K562 (cell line): ENCODE data around the gene SH3BGRL3. TPM values are rescaled to one million over a fixed set of nuclear protein-coding genes. Genes with fewer than 3 reads are reported as not detected.

Source experiments
- EHMT2 ChIP-seq: fragments of 450-650 bp; IDR thresholded peaks from 2 replicates; pipeline ENCODE4 v1.6.1; 2018; ENCODE audit warnings: antibody characterized with exemption
- HMGN3 ChIP-seq: IDR thresholded peaks from 2 replicates; pipeline ENCODE4 v1.6.1; 2011; ENCODE audit warnings: borderline replicate concordance, low read depth, mild to moderate bottlenecking, mixed read lengths, low read length; ENCODE audit not compliant: insufficient read length; ENCODE audit errors: extremely low read depth
- MAZ ChIP-seq, 2 experiments: fragments of 450-650 bp in 1 of 2; sonication (generic) in 1 of 2; formaldehyde crosslinking; IDR thresholded peaks in 1 of 2; conservative IDR thresholded peaks in 1 of 2; 2 replicates each; pipeline versions ENCODE4 v1.4.0 to v1.5.0; 2020; ENCODE audit warnings: mild to moderate bottlenecking in 1 of 2, missing genetic modification reagents in 1 of 2
- MCM2 ChIP-seq: fragments of 450-650 bp; IDR thresholded peaks from 2 replicates; pipeline ENCODE4 v1.6.1; 2017; ENCODE audit warnings: low read depth, mild to moderate bottlenecking
- POLR2B ChIP-seq: fragments of 450-650 bp; IDR thresholded peaks from 2 replicates; pipeline ENCODE4 v1.6.1; 2018; ENCODE audit warnings: low read depth; ENCODE audit not compliant: partially characterized antibody
- REST ChIP-seq, 2 experiments: fragments of 450-650 bp; formaldehyde crosslinking in 1 of 2; IDR thresholded peaks; 2 replicates each; pipeline versions ENCODE4 v1.4.0 to v1.6.1; 2014 to 2020; ENCODE audit warnings: mild to moderate bottlenecking in 2 of 2, borderline replicate concordance in 1 of 2, low read depth in 1 of 2
- SAP30 ChIP-seq: fragments of 200-600 bp; sonication (generic); IDR thresholded peaks from 2 replicates; pipeline ENCODE4 v1.6.1; 2012; ENCODE audit warnings: borderline replicate concordance, low read depth, mild to moderate bottlenecking, moderate library complexity, low read length, control low read depth, inconsistent platforms; ENCODE audit not compliant: insufficient read depth, poor library complexity, severe bottlenecking
- YY1 ChIP-seq, 3 experiments: IDR thresholded peaks; 2 replicates each; pipeline ENCODE4 v1.6.1; 2011; ENCODE audit warnings: low read length in 2 of 3, mild to moderate bottlenecking in 2 of 3, moderate library complexity in 2 of 3, borderline replicate concordance in 1 of 3, control low read depth in 1 of 3, low read depth in 1 of 3; ENCODE audit not compliant: insufficient read depth in 3 of 3, insufficient replicate concordance in 2 of 3, control insufficient read depth in 1 of 3, insufficient read length in 1 of 3; ENCODE audit errors: extremely low read depth in 1 of 3
- ZFX ChIP-seq: sonication (generic); formaldehyde crosslinking; IDR thresholded peaks from 2 replicates; pipeline ENCODE4 v1.8.0; 2022; ENCODE audit warnings: mild to moderate bottlenecking, missing genetic modification reagents, moderate library complexity
- ZNF431 ChIP-seq: sonication (generic); formaldehyde crosslinking; IDR thresholded peaks from 2 replicates; pipeline ENCODE4 v1.8.0; 2022; ENCODE audit warnings: mild to moderate bottlenecking, missing genetic modification reagents
- polyA plus RNA-seq, 8 experiments: library from polyadenylated mRNA; depleted of rRNA in 4 of 8; stranded (reverse) in 5 of 8; unstranded in 3 of 8; fragments of >200 nt; fragmentation: Nextera tagmentation in 2 of 8; fragmentation: Illumina TruSeq in 1 of 8; extraction: Ambion mirVana in 2 of 8; extraction: Trizol in 1 of 8; gene quantifications; 2 replicates each; pipeline versions ENCODE4 v1.2.1 to v1.2.3, GENCODE V29; 2011 to 2014; ENCODE audit warnings: inconsistent platforms in 1 of 8, missing spikeins in 1 of 8
- total RNA-seq, 7 experiments: library from RNA; depleted of rRNA in 6 of 7; stranded (reverse); fragments of >200 nt in 6 of 7; fragmentation: Illumina TruSeq in 2 of 7; extraction: Trizol in 2 of 7; gene quantifications; 2 replicates each; pipeline versions ENCODE4 v1.2.1 to v1.2.3, GENCODE V29; 2011 to 2021; ENCODE audit warnings: low replicate concordance in 1 of 7
- TF ChIP-seq, protein P1 (sequence below): sonication (generic); formaldehyde crosslinking; IDR thresholded peaks from 2 replicates; pipeline ENCODE4 v1.8.0; 2022; ENCODE audit warnings: mild to moderate bottlenecking, missing genetic modification reagents

The SH3BGRL3 gene
- total and polyA plus RNA-seq, 9 of the 15 experiments (the other 6 are each of a cell fraction or from before 2014, with no cell fraction given) = 30.3 to 140 (median 54.2) TPM

- TF ChIP-seq YY1 (IDR thresholded peaks at IDR 0.05; ENCODE audit: borderline replicate concordance in 1 of 3, control insufficient read depth in 1 of 3, extremely low read depth in 1 of 3, insufficient read depth in 3 of 3, insufficient read length in 1 of 3, insufficient replicate concordance in 2 of 3, low read depth in 1 of 3, low read length in 2 of 3) (peak in 2 of 3 experiments; percentile 36 to 66), REST (IDR thresholded peaks at IDR 0.05; ENCODE audit: borderline replicate concordance) (peak; percentile 30; the same call in 1 of the 2 replicates), REST (CRISPR knock-in tag; IDR thresholded peaks at IDR 0.05; ENCODE audit: low read depth) (peak; percentile 69; the same call in 1 of the 2 replicates), MCM2 (no peak), ZFX (CRISPR knock-in tag) (peak; percentile 71), HMGN3 (peak; percentile 90), POLR2B (peak; percentile 81), SAP30 (peak; percentile 87), EHMT2 (peak; percentile 60), ZNF431 (CRISPR knock-in tag) (0 out of 2 replicates have a peak, but pooled peaks have one; percentile 59), MAZ (CRISPR knock-in tag; conservative IDR thresholded peaks at IDR 0.05 in 1 of 2, IDR thresholded peaks at IDR 0.05 in 1 of 2) (peak; percentile 81 to 83; a peak in 3 of 4 replicates)
- TF ChIP-seq, protein P1, sequence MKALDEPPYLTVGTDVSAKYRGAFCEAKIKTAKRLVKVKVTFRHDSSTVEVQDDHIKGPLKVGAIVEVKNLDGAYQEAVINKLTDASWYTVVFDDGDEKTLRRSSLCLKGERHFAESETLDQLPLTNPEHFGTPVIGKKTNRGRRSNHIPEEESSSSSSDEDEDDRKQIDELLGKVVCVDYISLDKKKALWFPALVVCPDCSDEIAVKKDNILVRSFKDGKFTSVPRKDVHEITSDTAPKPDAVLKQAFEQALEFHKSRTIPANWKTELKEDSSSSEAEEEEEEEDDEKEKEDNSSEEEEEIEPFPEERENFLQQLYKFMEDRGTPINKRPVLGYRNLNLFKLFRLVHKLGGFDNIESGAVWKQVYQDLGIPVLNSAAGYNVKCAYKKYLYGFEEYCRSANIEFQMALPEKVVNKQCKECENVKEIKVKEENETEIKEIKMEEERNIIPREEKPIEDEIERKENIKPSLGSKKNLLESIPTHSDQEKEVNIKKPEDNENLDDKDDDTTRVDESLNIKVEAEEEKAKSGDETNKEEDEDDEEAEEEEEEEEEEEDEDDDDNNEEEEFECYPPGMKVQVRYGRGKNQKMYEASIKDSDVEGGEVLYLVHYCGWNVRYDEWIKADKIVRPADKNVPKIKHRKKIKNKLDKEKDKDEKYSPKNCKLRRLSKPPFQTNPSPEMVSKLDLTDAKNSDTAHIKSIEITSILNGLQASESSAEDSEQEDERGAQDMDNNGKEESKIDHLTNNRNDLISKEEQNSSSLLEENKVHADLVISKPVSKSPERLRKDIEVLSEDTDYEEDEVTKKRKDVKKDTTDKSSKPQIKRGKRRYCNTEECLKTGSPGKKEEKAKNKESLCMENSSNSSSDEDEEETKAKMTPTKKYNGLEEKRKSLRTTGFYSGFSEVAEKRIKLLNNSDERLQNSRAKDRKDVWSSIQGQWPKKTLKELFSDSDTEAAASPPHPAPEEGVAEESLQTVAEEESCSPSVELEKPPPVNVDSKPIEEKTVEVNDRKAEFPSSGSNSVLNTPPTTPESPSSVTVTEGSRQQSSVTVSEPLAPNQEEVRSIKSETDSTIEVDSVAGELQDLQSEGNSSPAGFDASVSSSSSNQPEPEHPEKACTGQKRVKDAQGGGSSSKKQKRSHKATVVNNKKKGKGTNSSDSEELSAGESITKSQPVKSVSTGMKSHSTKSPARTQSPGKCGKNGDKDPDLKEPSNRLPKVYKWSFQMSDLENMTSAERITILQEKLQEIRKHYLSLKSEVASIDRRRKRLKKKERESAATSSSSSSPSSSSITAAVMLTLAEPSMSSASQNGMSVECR = peak; percentile 81
These were observed at the start of gene SH3BGRL3 (continued) for GRCh38 chr1:26279456-26280332.
